ENCODE measurements around the gene RXRA.

Gene RXRA

DNA sequence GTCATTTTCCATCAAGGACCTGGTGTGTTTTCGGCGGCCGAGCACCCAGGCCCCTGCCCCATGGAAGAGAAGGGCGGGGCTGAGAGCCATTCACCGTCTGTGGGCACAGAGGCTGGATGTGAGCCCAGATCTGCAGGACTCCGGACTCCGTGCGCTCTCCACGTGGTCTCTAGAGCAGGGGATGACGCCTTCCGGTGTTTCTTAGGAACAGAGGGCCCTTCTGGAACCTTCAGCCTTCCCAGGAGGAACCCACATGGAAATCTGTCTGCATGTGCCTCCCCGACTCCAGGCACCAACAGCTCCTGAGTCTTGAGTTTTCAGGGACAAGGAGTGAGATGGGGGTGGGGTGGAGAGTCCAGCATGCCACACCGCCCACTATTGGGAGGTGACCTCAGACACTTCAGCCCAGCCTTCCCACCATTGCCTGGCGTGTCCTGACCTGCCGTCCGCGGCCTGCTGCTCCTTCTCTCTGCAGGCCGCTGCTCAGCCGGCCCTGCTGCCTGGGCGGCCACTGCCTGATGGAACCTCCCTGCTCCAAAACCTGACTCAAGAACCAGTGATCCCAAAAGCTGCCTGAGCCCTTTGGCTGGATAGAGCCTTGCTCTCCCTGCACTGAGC is 2.4 kb upstream of the RXRA start:
- Histone ChIP-seq H3K4me3 (no peak overlapping the region), H3K9ac (ENCODE audit: insufficient read length) (no peak overlapping the region), H3K9me3 (ENCODE audit: low read depth, low read length) (no peaks in the 10 kb centered on the region), H3K27ac (peak overlapping the region; percentile 6; the same call in 1 of the 2 replicates), H3K36me3 (ENCODE audit: insufficient read depth, low read length) (no peaks in the 10 kb centered on the region)
- DNase-seq (ENCODE audit: low read depth, low spot score) = no peak
- no peak for TF ChIP-seq FOXP2 (optimal IDR thresholded peaks at IDR 0.05; ENCODE audit: control extremely low read depth, extremely low read length, insufficient read depth)

- TF ChIP-seq EZH2 (IDR thresholded peaks at IDR 0.05) = no peak
- no peak for TF ChIP-seq POLR2AphosphoS5 (IDR thresholded peaks at IDR 0.05; ENCODE audit: borderline replicate concordance, low read depth, low read length)
- no peak for TF ChIP-seq FOXP2 (optimal IDR thresholded peaks at IDR 0.05; ENCODE audit: control extremely low read depth, extremely low read length, insufficient read depth)
- H3K36me3 ChIP-seq (ENCODE audit: insufficient read depth, low read length) = no peaks in the 10 kb centered on the region
- H3K27ac ChIP-seq = no peak overlapping the region
- H3K9me3 ChIP-seq (ENCODE audit: low read depth, low read length) = no peaks in the 10 kb centered on the region
- no peak for DNase-seq (ENCODE audit: low read depth, low spot score)
- no peak overlapping the region for H3K4me3 ChIP-seq
- H3K9ac ChIP-seq (ENCODE audit: insufficient read length) = no peak overlapping the region
These were observed 1.7 kb upstream of the RXRA start for GRCh38 chr9:134324359-134325095.

- no peak overlapping the region for H3K27ac ChIP-seq
- no peaks in the 10 kb centered on the region for H3K36me3 ChIP-seq (ENCODE audit: insufficient read depth, low read length)
- TF ChIP-seq FOXP2 (optimal IDR thresholded peaks at IDR 0.05; ENCODE audit: control extremely low read depth, extremely low read length, insufficient read depth) (no peak), EZH2 (IDR thresholded peaks at IDR 0.05) (no peak), POLR2AphosphoS5 (IDR thresholded peaks at IDR 0.05; ENCODE audit: borderline replicate concordance, low read depth, low read length) (no peak)
- peak overlapping the region; percentile 47 for H3K9ac ChIP-seq (ENCODE audit: insufficient read length)
- no peaks in the 10 kb centered on the region for H3K9me3 ChIP-seq (ENCODE audit: low read depth, low read length)
- peak overlapping the region; percentile 55 for H3K4me3 ChIP-seq
- no peak for DNase-seq (ENCODE audit: low read depth, low spot score)
These were observed 1.0 kb upstream of the RXRA start for GRCh38 chr9:134325096-134325812.

DNA sequence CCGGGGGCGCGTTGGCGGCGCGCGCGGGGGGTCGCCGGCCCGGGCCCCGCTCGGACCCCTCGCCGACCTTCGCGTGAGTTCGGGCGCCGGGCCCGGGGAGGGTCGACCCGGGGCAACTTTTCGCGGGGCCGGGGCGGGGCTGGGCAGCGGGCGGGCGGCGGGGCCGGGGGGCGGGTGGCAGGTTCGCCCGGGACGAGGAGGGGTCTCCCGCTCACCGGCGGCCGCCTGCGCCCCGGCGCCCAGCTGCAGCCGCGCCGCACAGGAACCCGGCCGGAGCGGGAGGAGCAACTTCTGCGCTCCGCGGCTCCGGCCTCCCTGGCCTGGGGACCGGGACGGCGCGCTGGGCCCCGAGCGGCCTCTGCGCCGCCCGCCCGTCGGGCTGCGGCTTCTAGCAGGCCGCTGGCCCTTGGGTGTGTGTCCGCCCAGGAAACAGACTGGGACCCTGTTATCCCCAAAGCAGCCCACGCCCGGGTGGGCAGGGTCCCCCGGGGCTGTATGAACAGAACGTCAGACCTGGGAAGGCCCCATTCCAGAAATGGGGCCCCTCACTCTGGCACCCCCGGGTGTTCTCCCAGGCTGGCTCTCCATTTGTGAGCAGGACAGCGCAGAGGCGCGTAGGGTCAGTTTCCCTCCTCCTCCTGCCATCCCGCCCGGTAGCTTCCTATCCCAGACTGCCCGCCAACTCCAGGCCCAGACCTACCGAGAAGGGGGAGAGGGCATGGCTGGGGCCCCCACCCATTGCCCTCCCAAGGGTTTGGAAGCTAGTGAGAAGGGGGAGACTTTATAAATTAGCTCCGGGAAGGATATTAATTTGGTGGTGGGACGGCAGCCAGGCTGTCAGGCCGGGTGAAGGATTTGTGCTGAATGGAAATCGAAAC is 708 bp downstream of the RXRA start:
- Histone ChIP-seq H3K9me3 (ENCODE audit: low read depth, low read length) (no peaks in the 10 kb centered on the region), H3K9ac (ENCODE audit: insufficient read length) (peak overlapping the region; percentile 75), H3K36me3 (ENCODE audit: insufficient read depth, low read length) (no peaks in the 10 kb centered on the region), H3K4me3 (peak overlapping the region; percentile 89), H3K27ac (no peak overlapping the region)
- no peak for DNase-seq (ENCODE audit: low read depth, low spot score)
- TF ChIP-seq POLR2AphosphoS5 (IDR thresholded peaks at IDR 0.05; ENCODE audit: borderline replicate concordance, low read depth, low read length) (no peak), FOXP2 (optimal IDR thresholded peaks at IDR 0.05; ENCODE audit: control extremely low read depth, extremely low read length, insufficient read depth) (no peak), EZH2 (IDR thresholded peaks at IDR 0.05) (no peak)

DNA sequence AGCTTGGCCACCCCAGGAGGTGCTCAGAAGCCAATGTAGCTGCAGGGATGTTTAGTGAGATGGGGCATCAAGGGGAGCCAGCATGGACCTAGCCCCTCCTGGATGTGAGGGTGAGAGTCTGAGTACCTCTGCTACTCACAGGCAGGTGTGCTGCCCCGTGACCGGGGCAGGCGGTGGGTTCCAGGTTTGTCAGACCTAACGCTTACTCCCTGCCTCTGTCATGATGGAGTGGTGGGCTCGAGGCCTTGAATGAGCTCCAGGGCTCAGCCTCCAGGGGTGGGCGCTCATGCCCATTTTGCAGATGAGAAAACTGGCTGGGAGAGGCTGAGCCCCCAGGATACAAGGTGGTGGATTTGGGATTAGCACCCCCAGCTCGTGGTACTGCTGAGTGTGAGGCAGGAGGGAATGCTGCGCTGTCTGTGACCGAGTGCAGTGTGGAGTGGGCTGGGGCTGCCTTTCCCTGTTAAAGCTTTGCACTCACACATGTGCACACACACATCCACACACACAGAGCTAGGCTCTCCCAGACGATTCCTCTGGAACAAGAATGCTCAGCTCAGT is 1.5 kb downstream of the RXRA start:
- no peaks in the 10 kb centered on the region for H3K36me3 ChIP-seq (ENCODE audit: insufficient read depth, low read length)
- no peak overlapping the region for H3K27ac ChIP-seq
- no peak for DNase-seq (ENCODE audit: low read depth, low spot score)
- no peaks in the 10 kb centered on the region for H3K9me3 ChIP-seq (ENCODE audit: low read depth, low read length)
- TF ChIP-seq EZH2 (IDR thresholded peaks at IDR 0.05) = no peak
- no peak for TF ChIP-seq FOXP2 (optimal IDR thresholded peaks at IDR 0.05; ENCODE audit: control extremely low read depth, extremely low read length, insufficient read depth)
- TF ChIP-seq POLR2AphosphoS5 (IDR thresholded peaks at IDR 0.05; ENCODE audit: borderline replicate concordance, low read depth, low read length) = no peak
- H3K9ac ChIP-seq (ENCODE audit: insufficient read length) = peak overlapping the region; percentile 75
- peak overlapping the region; percentile 89 for H3K4me3 ChIP-seq

GRCh38 chr9:134328341-134328840 is 2.1 kb downstream of the RXRA start:
- no peak overlapping the region; the same call in 1 of the 2 replicates for H3K27ac ChIP-seq
- DNase-seq (ENCODE audit: low read depth, low spot score) = no peak
- H3K4me3 ChIP-seq = peak overlapping the region; percentile 89
- H3K9me3 ChIP-seq (ENCODE audit: low read depth, low read length) = no peaks in the 10 kb centered on the region
- peak overlapping the region; percentile 75 for H3K9ac ChIP-seq (ENCODE audit: insufficient read length)
- TF ChIP-seq POLR2AphosphoS5 (IDR thresholded peaks at IDR 0.05; ENCODE audit: borderline replicate concordance, low read depth, low read length) (no peak), EZH2 (IDR thresholded peaks at IDR 0.05) (no peak), FOXP2 (optimal IDR thresholded peaks at IDR 0.05; ENCODE audit: control extremely low read depth, extremely low read length, insufficient read depth) (no peak)
- H3K36me3 ChIP-seq (ENCODE audit: insufficient read depth, low read length) = no peaks in the 10 kb centered on the region

DNA sequence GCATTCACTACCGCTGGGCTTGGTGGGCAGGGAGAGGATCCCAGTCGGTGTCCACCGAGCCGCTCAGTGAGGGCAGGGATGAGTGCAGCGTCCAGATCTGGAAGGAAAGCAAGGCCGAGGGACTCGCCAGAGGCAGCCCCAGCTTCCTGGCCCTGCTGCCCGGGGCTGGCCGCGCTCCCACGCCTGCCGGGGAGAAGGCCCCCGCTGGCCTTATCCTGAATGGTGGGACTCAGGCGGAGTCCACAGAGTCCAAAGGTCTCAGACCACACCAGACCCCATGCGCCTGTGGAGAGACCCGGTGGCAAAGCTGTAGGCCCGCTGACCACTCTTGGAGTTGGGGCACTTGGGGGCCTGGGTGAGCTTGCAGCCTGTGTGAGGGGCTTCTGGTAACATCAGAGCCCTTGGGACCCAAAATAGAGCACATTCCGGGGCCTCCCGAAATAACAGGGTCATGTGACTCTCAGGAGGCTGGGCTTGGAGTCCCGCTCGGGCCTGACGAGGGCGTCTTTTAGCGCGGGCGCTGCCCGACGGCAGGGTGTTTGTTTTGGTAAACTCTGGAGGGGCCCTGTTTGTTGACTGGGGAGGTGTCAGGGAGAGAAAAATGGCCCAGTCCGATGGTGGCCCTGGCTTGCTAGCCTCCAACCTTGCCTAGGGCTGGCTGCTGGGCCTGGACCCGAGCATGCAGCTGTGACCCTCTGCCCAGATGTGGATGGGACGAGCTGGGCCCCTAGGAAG is 2.8 kb downstream of the RXRA start:
- no peak for TF ChIP-seq POLR2AphosphoS5 (IDR thresholded peaks at IDR 0.05; ENCODE audit: borderline replicate concordance, low read depth, low read length)
- TF ChIP-seq EZH2 (IDR thresholded peaks at IDR 0.05) = no peak
- no peak for TF ChIP-seq FOXP2 (optimal IDR thresholded peaks at IDR 0.05; ENCODE audit: control extremely low read depth, extremely low read length, insufficient read depth)
- peak overlapping the region; percentile 75 for H3K9ac ChIP-seq (ENCODE audit: insufficient read length)
- no peaks in the 10 kb centered on the region for H3K36me3 ChIP-seq (ENCODE audit: insufficient read depth, low read length)
- no peak overlapping the region; the same call in 1 of the 2 replicates for H3K27ac ChIP-seq
- H3K4me3 ChIP-seq = peak overlapping the region; percentile 89
- no peaks in the 10 kb centered on the region for H3K9me3 ChIP-seq (ENCODE audit: low read depth, low read length)
- DNase-seq (ENCODE audit: low read depth, low spot score) = no peak
